ENCODE data around the gene ASRGL1. TPM values are rescaled to one million over a fixed set of nuclear protein-coding genes. Genes with fewer than 3 reads are reported as not detected.
A peak's percentile ranks its signal among the peaks of the same experiment; 100 is the strongest.

ASRGL1 gene
- total RNA-seq (10 to 100 TPM; 12.8 to 26.6 TPM), polyA plus RNA-seq (ENCODE audit: insufficient read length in 6 of 6) (1 to 10 TPM; 1.9 to 3.6 (median 2.9) TPM)
- long read RNA-seq, donor 1, partial matches to known transcripts, result 0 of 1 reads
- long read RNA-seq, donor 1, other reads (novel, unspliced or antisense), result 0 of 1 reads
- long read RNA-seq, donor 2, result 0 reads
- long read RNA-seq, donor 3, partial matches to known transcripts, result 0 of 1 reads
- long read RNA-seq, donor 3, other reads (novel, unspliced or antisense), result 0 of 1 reads
- long read RNA-seq, donor 4, transcript ASRGL1-201 (7 exons, 2,182 nt), result major isoform, 11 of 28 reads
- long read RNA-seq, donor 4, partial matches to known transcripts, result 3 of 28 reads
- long read RNA-seq, donor 4, other reads (novel, unspliced or antisense), result 5 of 28 reads
- long read RNA-seq, donor 5, partial matches to known transcripts, result 0 of 1 reads
- long read RNA-seq, donor 5, other reads (novel, unspliced or antisense), result 0 of 1 reads
- long read RNA-seq, donor 6, partial matches to known transcripts, result 0 of 2 reads
- long read RNA-seq, donor 6, other reads (novel, unspliced or antisense), result 0 of 2 reads
- long read RNA-seq, donor 7, result 0 reads
- long read RNA-seq, donor 8, partial matches to known transcripts, result 0 of 3 reads
- long read RNA-seq, donor 8, other reads (novel, unspliced or antisense), result 0 of 3 reads
- long read RNA-seq, donor 9, result 0 reads
- long read RNA-seq, donor 10, transcript ASRGL1-201 (7 exons, 2,182 nt), result major isoform, 42 of 81 reads
- long read RNA-seq, donor 10, transcript ASRGL1-202 (7 exons, 2,270 nt), result minor isoform, 9 of 81 reads
- long read RNA-seq, donor 10, partial matches to known transcripts, result 6 of 81 reads
- long read RNA-seq, donor 10, other reads (novel, unspliced or antisense), result 15 of 81 reads
- long read RNA-seq, donor 11, transcript ASRGL1-201 (7 exons, 2,182 nt), result major isoform, 19 of 36 reads
- long read RNA-seq, donor 11, partial matches to known transcripts, result 10 of 36 reads
- long read RNA-seq, donor 11, other reads (novel, unspliced or antisense), result 0 of 36 reads
- long read RNA-seq, donor 12, result 0 reads

DNA sequence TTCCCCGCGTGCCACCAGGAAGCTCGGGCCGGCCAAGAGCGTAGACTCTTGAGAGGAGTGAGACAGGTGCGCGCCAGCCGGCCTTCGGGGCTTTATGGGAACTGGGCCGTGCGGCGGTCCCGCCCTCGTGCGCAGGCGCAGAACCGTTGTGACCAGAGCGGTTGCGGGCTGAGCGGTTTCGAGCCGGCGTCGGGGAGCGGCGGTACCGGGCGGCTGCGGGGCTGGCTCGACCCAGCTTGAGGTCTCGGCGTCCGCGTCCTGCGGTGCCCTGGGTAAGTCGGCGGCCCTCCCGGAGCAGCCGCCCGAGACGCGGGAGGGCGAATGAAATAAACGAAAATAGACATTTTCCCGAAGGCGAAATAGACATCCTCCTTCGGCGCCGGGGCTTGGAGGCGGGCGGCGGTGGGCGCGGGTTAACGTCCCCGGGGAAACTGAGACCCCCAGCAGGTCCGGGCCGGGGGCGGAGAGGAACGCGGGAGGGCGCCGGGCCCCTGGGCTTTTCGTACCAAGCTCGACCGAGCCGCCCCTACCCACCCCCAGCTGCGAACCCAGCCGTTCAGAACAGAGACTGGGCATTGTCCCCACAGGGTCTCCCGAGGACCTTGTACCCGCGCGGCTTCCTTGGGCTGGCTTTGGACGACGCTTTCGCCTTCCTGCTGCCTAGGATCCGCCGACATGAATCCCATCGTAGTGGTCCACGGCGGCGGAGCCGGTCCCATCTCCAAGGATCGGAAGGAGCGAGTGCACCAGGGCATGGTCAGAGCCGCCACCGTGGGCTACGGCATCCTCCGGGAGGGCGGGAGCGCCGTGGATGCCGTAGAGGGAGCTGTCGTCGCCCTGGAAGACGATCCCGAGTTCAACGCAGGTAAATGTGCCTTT is at the start of gene ASRGL1:
Gene ASRGL1 (plus strand): TSS at position 146 of the 879 bp plus-strand sequence. CDS start 530 bp downstream, at position 676.
- peak within 1 kb of the TSS; percentile 55 to 82 for H3K4me3 ChIP-seq
- DNase-seq (peak; percentile 36 to 99 (median 84)), ATAC-seq (peak; percentile 92)
- peaks cover 9 to 69% of the 10 kb centered on the region in 2 donors for H3K4me1 ChIP-seq
- H3K27me3 ChIP-seq, result peaks cover 0 to 12% of the 10 kb centered on the region in 2 donors
- intact Hi-C loops (cut with DNase I), result no loop called here
- H3K9me3 ChIP-seq, result no peaks in the 10 kb centered on the region
- TF ChIP-seq CTCF (IDR thresholded peaks at IDR 0.05), result no peak
- peak within 1 kb of the TSS in 1 of 2 donors; percentile 57 for H3K27ac ChIP-seq
- no peaks in the 10 kb centered on the region for H3K36me3 ChIP-seq

- TF ChIP-seq CTCF (IDR thresholded peaks at IDR 0.05), result no peak
- Histone ChIP-seq H3K27ac (no peak overlapping the region), H3K4me3 (no peak overlapping the region), H3K9me3 (no peaks in the 10 kb centered on the region), H3K4me1 (no peaks in the 10 kb centered on the region), H3K36me3 (no peaks in the 10 kb centered on the region), H3K27me3 (peaks cover 0 to 47% of the 10 kb centered on the region in 2 donors)
- intact Hi-C loops (cut with DNase I), result no loop called here
- DNase-seq (peak in 1 of 4 donors; percentile 41), ATAC-seq (peak; percentile 84)
These were observed 41.7 kb upstream of the ASRGL1 start for GRCh38 chr11:62295504-62295903.

- Histone ChIP-seq H3K9me3 (no peaks in the 10 kb centered on the region), H3K4me3 (no peak within 1 kb of the TSS), H3K27me3 (peaks cover 0 to 60% of the 10 kb centered on the region in 2 donors), H3K36me3 (no peaks in the 10 kb centered on the region), H3K27ac (no peak within 1 kb of the TSS), H3K4me1 (no peaks in the 10 kb centered on the region)
- no peak for ATAC-seq
- no peak for DNase-seq
- TF ChIP-seq CTCF (IDR thresholded peaks at IDR 0.05), result no peak
- intact Hi-C loops (cut with DNase I), result no loop called here
These were observed 38.3 kb upstream of the ASRGL1 start, which contains the start of gene SCGB1D4 for GRCh38 chr11:62298975-62299374. Gene SCGB1D4 (minus strand): TSS chr11:62299075. CDS start chr11:62299010, 65 bp downstream.

- intact Hi-C loops (cut with DNase I), result no loop called here
- TF ChIP-seq CTCF (IDR thresholded peaks at IDR 0.05), result no peak
- Histone ChIP-seq H3K9me3 (peaks cover 0 to 10% of the 10 kb centered on the region in 2 donors), H3K36me3 (no peaks in the 10 kb centered on the region), H3K4me3 (no peak overlapping the region), H3K4me1 (peaks cover 0 to 3% of the 10 kb centered on the region in 2 donors), H3K27me3 (peaks cover 0 to 38% of the 10 kb centered on the region in 2 donors), H3K27ac (no peak overlapping the region)
- DNase-seq (peak in 1 of 4 donors; percentile 12), ATAC-seq (no peak)
These were observed 31.0 kb upstream of the ASRGL1 start for GRCh38 chr11:62306227-62306626.

Measured in left lung (tissue), 14 donors.